Osteoblast (primary cell): ENCODE data around the gene CKMT2. TPM values are rescaled to one million over a fixed set of nuclear protein-coding genes. Genes with fewer than 3 reads are reported as not detected.

Source experiments
- DNase-seq: peaks from one replicate; pipeline ENCODE4 v3.0.0; 2011; ENCODE audit warnings: low spot score, mixed read lengths; ENCODE audit not compliant: insufficient read length; ENCODE audit errors: missing footprints
- H2AFZ ChIP-seq: 2 replicates; pipeline ENCODE4 v1.6.0; 2011; ENCODE audit warnings: mild to moderate bottlenecking, low read length
- H3K27ac ChIP-seq: 2 replicates; pipeline ENCODE4 v1.5.1; 2011; ENCODE audit warnings: mild to moderate bottlenecking, low read depth, low read length, moderate library complexity
- H3K27me3 ChIP-seq: 2 replicates; pipeline ENCODE4 v1.6.0; 2012; ENCODE audit warnings: mild to moderate bottlenecking, control low read depth, inconsistent platforms, low read length, moderate library complexity; ENCODE audit not compliant: insufficient read depth
- H3K36me3 ChIP-seq: 2 replicates; pipeline ENCODE4 v1.5.1; 2011; ENCODE audit warnings: mild to moderate bottlenecking, low read length, control low read depth, moderate library complexity; ENCODE audit not compliant: insufficient read depth
- H3K4me1 ChIP-seq: 2 replicates; pipeline ENCODE4 v1.5.1; 2011; ENCODE audit warnings: mild to moderate bottlenecking, low read length, control low read depth, moderate library complexity; ENCODE audit not compliant: insufficient read depth
- H3K4me2 ChIP-seq: 2 replicates; pipeline ENCODE4 v1.6.0; 2011; ENCODE audit warnings: mild to moderate bottlenecking, low read length; ENCODE audit not compliant: insufficient read depth
- H3K4me3 ChIP-seq: fragments of 200-600 bp; sonication (generic); 3 replicates; pipeline ENCODE4 v1.5.1; 2012; ENCODE audit warnings: mild to moderate bottlenecking, low read length, inconsistent platforms; ENCODE audit not compliant: insufficient read depth
- H3K79me2 ChIP-seq: 2 replicates; pipeline ENCODE4 v1.6.0; 2012; ENCODE audit warnings: mild to moderate bottlenecking, low read length, control low read depth, inconsistent platforms; ENCODE audit not compliant: insufficient read depth
- H3K9me3 ChIP-seq: 2 replicates; pipeline ENCODE4 v1.5.1; 2011; ENCODE audit warnings: low read depth, low read length, control low read depth
- H4K20me1 ChIP-seq: 2 replicates; pipeline ENCODE4 v1.6.0; 2012; ENCODE audit warnings: mild to moderate bottlenecking, low read length, control low read depth; ENCODE audit not compliant: insufficient read depth
- total RNA-seq: library from RNA; depleted of rRNA; stranded (reverse); fragments of >200 nt; gene quantifications from 2 replicates; pipeline ENCODE4 v1.2.3, GENCODE V29; 2012
- TF ChIP-seq, protein P1 (sequence below): IDR thresholded peaks from 2 replicates; pipeline ENCODE4 v1.5.1; 2011; ENCODE audit warnings: mild to moderate bottlenecking, low read depth, low read length, moderate library complexity; ENCODE audit errors: extremely low read depth

Gene CKMT2
- total RNA-seq, 1 donor = 1.4 TPM

DNA sequence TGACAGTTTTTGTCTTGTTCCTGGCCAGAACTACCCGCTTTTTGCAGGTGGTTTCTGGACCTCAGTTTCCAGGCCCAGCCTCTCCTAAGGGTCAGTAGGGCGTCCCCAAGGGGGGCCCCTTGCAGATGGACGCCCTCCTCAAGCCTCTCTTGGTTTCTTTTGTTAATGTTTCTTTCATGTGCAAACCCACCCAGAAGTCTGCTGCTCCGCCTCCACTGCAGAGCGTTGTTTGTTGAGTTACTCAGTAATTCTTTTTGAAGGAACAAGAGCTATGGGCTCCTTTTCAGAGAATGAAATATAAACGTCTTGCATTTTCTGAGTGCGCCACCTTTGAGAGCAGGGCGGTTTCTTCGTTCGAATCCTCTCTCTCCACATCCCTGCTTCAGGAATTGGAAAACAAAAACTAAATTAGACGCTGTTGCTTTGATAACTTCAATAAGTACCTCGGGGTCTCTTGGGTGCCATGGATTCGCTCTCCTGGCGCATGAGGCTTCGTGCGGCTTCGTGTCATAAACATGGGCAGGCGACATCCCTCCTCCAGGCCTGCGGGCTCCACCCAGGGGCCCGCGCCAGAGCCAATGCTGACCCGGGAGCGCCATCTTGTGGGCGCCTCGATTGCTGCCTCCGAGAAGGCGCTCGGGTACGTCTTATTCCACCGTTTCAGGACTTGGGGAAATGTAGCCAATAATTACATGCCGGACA lies 38.3 kb upstream of the CKMT2 start:
- peaks cover 10% of the 10 kb centered on the region for H3K27me3 ChIP-seq
- no peaks in the 10 kb centered on the region for H3K79me2 ChIP-seq
- H3K36me3 ChIP-seq = no peaks in the 10 kb centered on the region
- TF ChIP-seq, protein P1, sequence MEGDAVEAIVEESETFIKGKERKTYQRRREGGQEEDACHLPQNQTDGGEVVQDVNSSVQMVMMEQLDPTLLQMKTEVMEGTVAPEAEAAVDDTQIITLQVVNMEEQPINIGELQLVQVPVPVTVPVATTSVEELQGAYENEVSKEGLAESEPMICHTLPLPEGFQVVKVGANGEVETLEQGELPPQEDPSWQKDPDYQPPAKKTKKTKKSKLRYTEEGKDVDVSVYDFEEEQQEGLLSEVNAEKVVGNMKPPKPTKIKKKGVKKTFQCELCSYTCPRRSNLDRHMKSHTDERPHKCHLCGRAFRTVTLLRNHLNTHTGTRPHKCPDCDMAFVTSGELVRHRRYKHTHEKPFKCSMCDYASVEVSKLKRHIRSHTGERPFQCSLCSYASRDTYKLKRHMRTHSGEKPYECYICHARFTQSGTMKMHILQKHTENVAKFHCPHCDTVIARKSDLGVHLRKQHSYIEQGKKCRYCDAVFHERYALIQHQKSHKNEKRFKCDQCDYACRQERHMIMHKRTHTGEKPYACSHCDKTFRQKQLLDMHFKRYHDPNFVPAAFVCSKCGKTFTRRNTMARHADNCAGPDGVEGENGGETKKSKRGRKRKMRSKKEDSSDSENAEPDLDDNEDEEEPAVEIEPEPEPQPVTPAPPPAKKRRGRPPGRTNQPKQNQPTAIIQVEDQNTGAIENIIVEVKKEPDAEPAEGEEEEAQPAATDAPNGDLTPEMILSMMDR = peak; percentile 95
- DNase-seq = peak; percentile 98
- no peaks in the 10 kb centered on the region for H3K4me1 ChIP-seq
- no peaks in the 10 kb centered on the region for H3K9me3 ChIP-seq
- peak overlapping the region; percentile 76 for H2AFZ ChIP-seq
- H3K4me3 ChIP-seq = peak overlapping the region; percentile 48
- H3K27ac ChIP-seq = no peak overlapping the region
- peak overlapping the region; percentile 75 for H3K4me2 ChIP-seq
- no peaks in the 10 kb centered on the region for H4K20me1 ChIP-seq

DNA sequence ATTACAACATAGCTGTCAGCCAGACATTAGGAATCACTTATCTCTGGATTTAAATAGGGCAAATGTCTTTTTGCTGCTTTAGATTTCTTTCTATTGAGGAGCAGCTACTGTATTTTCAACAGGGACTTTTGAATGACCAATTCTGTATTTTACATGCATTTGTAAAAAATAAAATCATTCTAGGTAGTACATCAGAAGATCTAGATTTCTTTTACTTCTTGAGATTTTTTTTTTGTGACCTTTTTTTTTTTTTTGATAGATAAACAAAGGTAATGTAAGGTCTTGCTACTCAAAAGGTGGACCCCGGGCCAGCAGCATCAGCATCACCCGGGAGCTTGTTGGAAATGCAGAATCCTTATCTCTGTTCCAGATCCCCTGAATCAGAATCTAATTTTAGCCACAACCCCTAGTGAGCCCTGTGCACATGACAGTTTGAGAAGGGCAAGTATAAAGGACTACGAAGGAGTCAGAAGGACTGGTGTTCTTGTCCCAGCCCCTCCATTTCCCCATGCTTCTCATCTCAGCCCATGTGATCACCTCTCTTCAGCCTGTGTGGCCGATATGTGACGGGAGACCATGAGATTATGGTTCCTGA lies 37.7 kb upstream of the CKMT2 start:
- Histone ChIP-seq H2AFZ (peak overlapping the region; percentile 76), H3K4me2 (peak overlapping the region; percentile 75), H3K9me3 (no peaks in the 10 kb centered on the region)

DNA sequence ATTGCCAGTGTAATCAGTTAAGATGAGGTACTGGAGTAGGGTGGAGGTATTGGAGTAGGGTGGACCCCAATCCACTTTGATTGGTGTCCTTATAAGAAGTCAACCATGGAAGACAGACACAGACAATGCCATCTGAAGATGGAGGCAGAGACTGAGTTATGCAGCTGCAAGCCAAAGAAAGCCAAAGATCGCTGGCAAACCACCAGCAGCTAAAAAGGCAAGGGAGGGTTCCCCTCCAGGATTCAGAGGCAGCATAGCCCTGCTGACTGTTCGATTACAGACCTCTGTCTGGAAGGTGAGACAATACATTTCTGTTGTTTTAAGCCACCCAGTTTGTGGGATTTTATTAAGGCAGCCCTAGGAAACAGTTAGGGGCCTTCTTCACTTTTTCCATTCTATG lies 30.5 kb upstream of the CKMT2 start:
- H2AFZ ChIP-seq = no peak overlapping the region
- no peak for DNase-seq
- TF ChIP-seq, protein P1 = no peak

More for the DNA sequence above, 37.7 kb upstream of the CKMT2 start:
- no peak overlapping the region for H3K27ac ChIP-seq
- peak; percentile 65 for DNase-seq
- peaks cover 10% of the 10 kb centered on the region for H3K27me3 ChIP-seq
- H3K36me3 ChIP-seq = no peaks in the 10 kb centered on the region
- no peak overlapping the region for H3K4me3 ChIP-seq
- no peaks in the 10 kb centered on the region for H4K20me1 ChIP-seq
- TF ChIP-seq, protein P1 = no peak
- H3K4me1 ChIP-seq = no peaks in the 10 kb centered on the region
- no peaks in the 10 kb centered on the region for H3K79me2 ChIP-seq

DNA sequence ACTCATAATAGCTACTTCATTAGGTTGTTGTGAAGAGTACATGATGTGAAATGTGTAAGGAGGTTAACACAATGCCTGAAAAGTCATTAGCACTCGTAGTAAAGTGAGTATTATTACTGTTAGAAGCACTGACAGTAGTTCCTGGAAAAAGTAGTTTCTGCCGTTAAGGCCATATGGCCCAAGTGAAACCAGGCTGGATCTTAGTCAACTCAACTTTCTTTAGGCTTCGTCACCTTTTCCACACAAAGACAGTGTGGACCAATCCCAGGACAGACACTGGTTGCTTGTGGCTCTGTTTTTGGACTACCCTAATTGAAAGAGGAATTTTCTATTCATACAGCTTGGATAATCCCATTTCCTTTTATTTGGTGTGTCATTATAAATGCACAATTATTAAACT lies 29.4 kb upstream of the CKMT2 start:
- Histone ChIP-seq H3K36me3 (no peaks in the 10 kb centered on the region), H4K20me1 (no peaks in the 10 kb centered on the region), H2AFZ (no peak overlapping the region), H3K9me3 (no peaks in the 10 kb centered on the region), H3K79me2 (no peaks in the 10 kb centered on the region), H3K27ac (no peak overlapping the region), H3K4me1 (no peaks in the 10 kb centered on the region), H3K4me2 (no peak overlapping the region), H3K4me3 (no peak overlapping the region), H3K27me3 (no peaks in the 10 kb centered on the region)
- TF ChIP-seq, protein P1 = no peak
- DNase-seq = no peak

More for the DNA sequence above, 30.5 kb upstream of the CKMT2 start:
- Histone ChIP-seq H3K27me3 (no peaks in the 10 kb centered on the region), H4K20me1 (no peaks in the 10 kb centered on the region), H3K27ac (no peak overlapping the region), H3K9me3 (no peaks in the 10 kb centered on the region), H3K36me3 (no peaks in the 10 kb centered on the region), H3K79me2 (no peaks in the 10 kb centered on the region), H3K4me1 (no peaks in the 10 kb centered on the region), H3K4me3 (no peak overlapping the region), H3K4me2 (no peak overlapping the region)
